ENCODE results near the gene PCDHGA2.
"Not testable (repeated sequence)": the region's sequence is repeated elsewhere in the genome, so short reads cannot be mapped to it uniquely, and the experiment has no call there.

PCDHGA2 gene

DNA sequence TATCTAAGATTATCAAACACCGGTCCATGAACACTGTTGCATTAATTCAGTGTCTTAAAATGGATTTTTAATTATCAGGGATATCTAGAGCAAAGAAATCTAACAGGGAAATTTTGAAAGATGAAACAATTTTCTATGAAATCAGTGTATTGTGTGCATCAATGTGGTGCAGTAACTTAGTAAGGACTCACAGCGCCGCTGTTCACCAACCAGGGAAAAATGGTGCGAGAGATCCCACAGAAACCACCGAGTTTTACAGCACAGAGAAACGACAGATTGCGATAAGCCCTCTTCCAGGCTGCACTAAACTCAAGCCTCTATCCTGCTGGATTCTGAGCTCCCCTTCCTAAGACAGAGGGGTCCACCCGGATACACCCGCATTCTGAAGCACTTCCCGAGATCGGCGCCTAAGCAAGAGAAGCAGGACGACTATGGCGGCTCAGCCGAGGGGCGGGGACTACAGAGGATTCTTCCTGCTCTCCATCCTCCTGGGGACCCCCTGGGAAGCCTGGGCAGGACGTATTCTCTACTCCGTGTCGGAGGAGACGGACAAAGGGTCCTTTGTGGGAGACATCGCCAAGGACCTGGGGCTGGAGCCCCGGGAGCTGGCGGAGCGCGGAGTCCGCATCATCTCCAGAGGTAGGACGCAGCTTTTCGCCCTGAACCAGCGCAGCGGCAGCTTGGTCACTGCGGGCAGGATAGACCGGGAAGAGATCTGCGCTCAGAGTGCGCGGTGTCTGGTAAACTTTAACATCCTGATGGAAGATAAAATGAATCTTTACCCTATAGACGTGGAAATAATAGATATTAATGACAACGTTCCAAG, 44.1 kb downstream of the PCDHGA2 start, which contains the start of gene PCDHGA7:
Gene PCDHGA7, plus strand, starts transcription at position 274 of the 826 bp plus-strand sequence. Its CDS starts 158 bp downstream, at position 432.
- Mint-ChIP-seq H3K36me3 (ENCODE audit: low read depth) (no peaks in the 10 kb centered on the region), H3K27ac (no peak within 1 kb of the TSS), H3K27me3 (peaks cover 62% of the 10 kb centered on the region), H3K4me1 (ENCODE audit: low read depth) (no peaks in the 10 kb centered on the region), H3K9me3 (peaks cover 22% of the 10 kb centered on the region), H3K4me3 (peak within 1 kb of the TSS; percentile 71)
- intact Hi-C loops (cut with micrococcal nuclease) = no loop called here

DNA sequence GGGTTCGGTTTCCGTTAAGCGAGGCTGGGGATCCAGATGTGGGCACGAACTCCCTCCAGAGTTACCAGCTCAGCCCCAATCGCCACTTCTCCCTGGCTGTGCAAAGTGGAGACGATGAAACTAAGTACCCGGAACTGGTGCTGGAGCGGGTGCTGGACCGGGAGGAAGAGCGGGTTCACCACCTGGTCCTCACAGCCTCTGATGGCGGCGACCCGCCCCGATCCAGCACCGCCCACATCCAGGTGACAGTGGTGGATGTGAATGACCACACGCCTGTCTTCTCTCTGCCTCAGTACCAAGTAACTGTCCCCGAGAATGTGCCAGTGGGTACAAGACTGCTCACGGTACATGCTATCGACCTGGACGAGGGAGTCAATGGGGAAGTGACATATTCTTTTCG, 44.8 kb downstream of the PCDHGA2 start:
- Mint-ChIP-seq H3K27ac (no peak overlapping the region), H3K4me1 (ENCODE audit: low read depth) (no peaks in the 10 kb centered on the region), H3K4me3 (no peak overlapping the region), H3K9me3 (peaks cover 25% of the 10 kb centered on the region), H3K27me3 (peaks cover 64% of the 10 kb centered on the region), H3K36me3 (ENCODE audit: low read depth) (no peaks in the 10 kb centered on the region)
- intact Hi-C loops (cut with micrococcal nuclease) = no loop called here

DNA sequence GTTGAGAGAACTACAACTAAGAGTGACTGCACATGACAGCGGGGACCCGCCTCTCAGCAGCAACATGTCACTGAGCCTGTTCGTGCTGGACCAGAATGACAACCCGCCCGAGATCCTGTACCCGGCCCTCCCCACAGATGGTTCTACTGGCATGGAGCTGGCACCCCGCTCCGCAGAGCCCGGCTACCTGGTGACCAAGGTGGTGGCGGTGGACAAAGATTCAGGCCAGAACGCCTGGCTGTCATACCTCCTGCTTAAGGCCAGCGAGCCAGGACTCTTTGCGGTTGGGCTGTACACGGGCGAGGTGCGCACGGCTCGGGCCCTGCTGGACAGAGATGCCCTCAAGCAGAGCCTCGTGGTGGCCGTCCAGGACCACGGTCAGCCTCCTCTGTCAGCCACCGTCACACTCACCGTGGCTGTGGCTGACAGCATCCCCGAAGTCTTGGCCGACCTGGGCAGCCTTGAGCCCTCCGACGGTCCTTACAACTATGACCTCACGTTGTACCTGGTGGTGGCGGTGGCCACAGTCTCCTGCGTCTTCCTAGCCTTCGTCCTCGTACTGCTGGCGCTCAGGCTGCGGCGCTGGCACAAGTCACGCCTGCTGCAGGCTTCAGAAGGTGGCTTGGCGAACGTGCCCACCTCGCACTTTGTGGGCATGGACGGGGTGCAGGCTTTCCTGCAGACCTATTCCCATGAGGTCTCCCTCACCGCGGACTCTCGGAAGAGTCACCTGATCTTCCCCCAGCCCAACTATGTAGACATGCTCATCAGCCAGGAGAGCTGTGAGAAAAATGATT, 46.1 kb downstream of the PCDHGA2 start:
- intact Hi-C loops (cut with micrococcal nuclease) = no loop called here
- peaks cover 1% of the 10 kb centered on the region for H3K36me3 Mint-ChIP-seq (ENCODE audit: low read depth)

DNA sequence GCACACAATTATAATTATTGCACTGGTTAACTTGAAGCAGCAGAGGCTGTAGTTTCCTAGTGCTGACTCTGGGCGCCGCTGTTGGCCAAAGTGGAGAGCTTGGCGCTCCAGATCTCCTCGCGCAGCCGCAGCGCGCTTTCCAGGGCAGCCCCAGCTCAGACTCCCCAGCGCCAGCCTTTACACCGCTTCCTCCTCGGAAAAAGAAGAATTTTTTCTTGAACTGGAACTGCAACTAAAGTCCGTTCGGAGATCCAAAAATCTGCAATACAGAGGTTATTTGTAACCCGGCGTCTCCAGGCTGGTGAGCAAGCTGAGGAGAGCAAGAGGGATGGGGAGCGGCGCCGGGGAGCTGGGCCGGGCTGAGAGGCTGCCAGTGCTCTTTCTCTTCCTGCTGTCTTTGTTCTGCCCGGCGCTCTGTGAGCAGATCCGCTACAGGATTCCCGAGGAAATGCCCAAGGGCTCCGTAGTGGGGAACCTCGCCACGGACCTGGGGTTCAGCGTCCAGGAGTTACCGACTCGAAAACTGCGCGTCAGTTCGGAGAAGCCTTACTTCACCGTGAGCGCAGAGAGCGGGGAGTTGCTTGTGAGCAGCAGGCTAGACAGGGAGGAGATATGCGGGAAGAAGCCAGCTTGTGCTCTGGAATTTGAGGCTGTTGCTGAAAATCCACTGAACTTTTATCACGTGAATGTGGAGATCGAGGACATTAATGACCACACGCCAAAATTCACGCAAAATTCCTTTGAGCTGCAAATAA, 49.2 kb downstream of the PCDHGA2 start, which contains the start of gene PCDHGB4:
Gene PCDHGB4, plus strand, starts transcription at position 142 of the 755 bp plus-strand sequence. Its CDS starts 187 bp downstream, at position 329.
- Mint-ChIP-seq H3K4me3 (peak within 1 kb of the TSS; percentile 63), H3K27me3 (peaks cover 74% of the 10 kb centered on the region), H3K9me3 (peaks cover 53% of the 10 kb centered on the region)
- H3K4me1 Mint-ChIP-seq (ENCODE audit: low read depth); H3K36me3 Mint-ChIP-seq (ENCODE audit: low read depth); H3K27ac Mint-ChIP-seq; intact Hi-C loops (cut with micrococcal nuclease): not testable (repeated sequence)

More for the DNA sequence above, 46.1 kb downstream of the PCDHGA2 start:
- H3K27me3 Mint-ChIP-seq = peaks cover 77% of the 10 kb centered on the region
- no peak overlapping the region for H3K4me3 Mint-ChIP-seq
- H3K9me3 Mint-ChIP-seq = peaks cover 38% of the 10 kb centered on the region
- no peak overlapping the region for H3K27ac Mint-ChIP-seq
- no peaks in the 10 kb centered on the region for H3K4me1 Mint-ChIP-seq (ENCODE audit: low read depth)

DNA sequence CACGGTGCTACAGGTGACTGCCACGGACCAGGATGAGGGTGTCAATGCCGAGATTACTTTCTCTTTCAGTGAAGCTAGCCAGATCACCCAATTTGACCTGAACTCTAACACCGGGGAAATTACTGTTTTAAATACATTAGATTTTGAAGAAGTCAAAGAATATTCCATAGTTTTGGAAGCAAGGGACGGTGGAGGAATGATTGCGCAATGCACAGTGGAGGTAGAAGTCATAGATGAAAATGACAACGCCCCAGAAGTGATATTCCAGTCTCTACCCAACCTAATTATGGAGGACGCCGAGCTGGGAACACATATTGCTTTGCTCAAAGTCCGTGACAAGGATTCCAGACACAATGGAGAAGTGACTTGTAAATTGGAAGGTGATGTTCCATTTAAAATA, 50.1 kb downstream of the PCDHGA2 start:
- Mint-ChIP-seq H3K4me3 (no peak overlapping the region), H3K36me3 (ENCODE audit: low read depth) (peaks cover 7% of the 10 kb centered on the region), H3K27ac (no peak overlapping the region), H3K27me3 (peaks cover 73% of the 10 kb centered on the region), H3K9me3 (peaks cover 53% of the 10 kb centered on the region), H3K4me1 (ENCODE audit: low read depth) (no peaks in the 10 kb centered on the region)
- intact Hi-C loops (cut with micrococcal nuclease) = no loop called here

DNA sequence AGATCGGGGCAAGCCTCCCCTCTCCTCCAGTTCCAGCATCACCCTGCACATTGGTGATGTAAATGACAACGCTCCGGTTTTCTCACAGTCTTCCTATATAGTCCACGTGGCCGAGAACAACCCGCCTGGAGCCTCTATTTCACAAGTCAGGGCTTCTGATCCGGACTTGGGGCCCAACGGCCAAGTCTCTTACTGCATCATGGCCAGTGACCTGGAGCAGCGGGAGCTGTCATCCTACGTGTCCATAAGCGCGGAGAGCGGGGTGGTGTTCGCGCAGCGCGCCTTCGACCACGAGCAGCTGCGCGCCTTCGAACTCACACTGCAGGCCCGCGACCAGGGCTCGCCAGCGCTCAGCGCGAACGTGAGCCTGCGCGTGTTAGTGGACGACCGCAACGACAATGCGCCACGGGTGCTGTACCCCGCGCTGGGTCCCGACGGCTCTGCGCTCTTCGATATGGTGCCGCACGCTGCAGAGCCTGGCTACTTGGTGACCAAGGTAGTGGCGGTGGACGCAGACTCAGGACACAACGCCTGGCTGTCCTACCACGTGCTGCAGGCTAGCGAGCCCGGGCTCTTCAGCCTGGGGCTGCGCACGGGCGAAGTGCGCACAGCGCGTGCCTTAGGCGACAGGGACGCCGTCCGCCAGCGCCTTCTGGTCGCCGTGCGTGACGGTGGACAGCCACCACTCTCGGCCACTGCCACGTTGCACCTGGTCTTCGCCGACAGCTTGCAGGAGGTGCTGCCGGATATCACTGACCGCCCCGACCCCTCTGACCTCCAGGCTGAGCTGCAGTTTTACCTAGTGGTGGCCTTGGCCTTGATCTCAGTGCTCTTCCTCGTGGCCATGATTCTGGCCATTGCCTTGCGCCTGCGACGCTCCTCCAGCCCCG, 50.8 kb downstream of the PCDHGA2 start:
- intact Hi-C loops (cut with micrococcal nuclease) = no loop called here
- Mint-ChIP-seq H3K9me3 (peaks cover 57% of the 10 kb centered on the region), H3K36me3 (ENCODE audit: low read depth) (peaks cover 7% of the 10 kb centered on the region), H3K27ac (no peak overlapping the region), H3K4me3 (no peak overlapping the region), H3K27me3 (peaks cover 73% of the 10 kb centered on the region), H3K4me1 (ENCODE audit: low read depth) (no peaks in the 10 kb centered on the region)

DNA sequence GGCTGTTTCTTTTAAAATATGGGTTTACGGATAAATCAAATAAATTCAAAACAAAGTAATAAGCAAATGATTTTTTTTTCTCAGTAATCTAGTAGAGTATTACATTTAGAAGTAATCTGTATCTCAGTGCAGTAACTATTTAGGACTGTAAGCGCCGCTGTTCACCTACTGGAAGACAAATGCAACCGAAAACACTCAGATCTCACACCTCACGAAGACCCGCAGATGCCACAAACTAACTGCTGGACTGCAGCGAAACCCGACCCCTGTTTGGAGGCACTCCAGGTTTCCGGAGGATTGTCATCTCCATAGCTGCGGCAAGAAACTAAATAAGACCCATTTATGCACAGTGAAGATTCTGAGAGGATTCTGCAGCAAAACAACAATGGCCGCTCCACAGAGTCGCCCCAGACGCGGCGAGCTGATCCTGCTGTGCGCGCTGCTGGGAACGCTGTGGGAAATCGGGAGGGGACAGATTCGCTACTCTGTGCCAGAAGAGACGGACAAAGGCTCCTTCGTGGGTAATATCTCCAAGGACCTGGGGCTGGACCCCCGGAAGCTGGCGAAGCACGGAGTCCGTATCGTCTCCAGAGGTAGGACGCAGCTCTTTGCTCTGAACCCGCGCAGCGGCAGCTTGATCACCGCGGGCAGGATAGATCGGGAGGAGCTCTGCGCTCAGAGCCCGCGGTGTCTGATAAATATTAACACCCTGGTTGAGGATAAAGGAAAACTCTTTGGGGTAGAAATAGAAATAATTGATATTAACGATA, 54.1 kb downstream of the PCDHGA2 start, which contains the start of gene PCDHGA8:
Gene PCDHGA8, plus strand, starts transcription at position 205 of the 770 bp plus-strand sequence. Its CDS starts 181 bp downstream, at position 386.
- H3K4me3 Mint-ChIP-seq = no peak within 1 kb of the TSS
- no peak within 1 kb of the TSS for H3K27ac Mint-ChIP-seq
- H3K27me3 Mint-ChIP-seq = peaks cover 72% of the 10 kb centered on the region
- H3K9me3 Mint-ChIP-seq = peaks cover 59% of the 10 kb centered on the region
- no peaks in the 10 kb centered on the region for H3K4me1 Mint-ChIP-seq (ENCODE audit: low read depth)
- peaks cover 7% of the 10 kb centered on the region for H3K36me3 Mint-ChIP-seq (ENCODE audit: low read depth)
- intact Hi-C loops (cut with micrococcal nuclease) = no loop called here

All from dendritic cell treated with granulocyte-macrophage colony-stimulating factor and Interleukin-4, amounts not matched to agents 40 ng/mL and 50 ng/mL, for 4 days (primary cell).